H1 (cell line): ENCODE measurements around the gene DGKH. TPM values are rescaled to one million over a fixed set of nuclear protein-coding genes. Genes with fewer than 3 reads are reported as not detected.

ENCODE experiments used
- CTCF ChIA-PET: fragments of 300-600 bp; sonication (Branson Sonifier 250); formaldehyde crosslinking; loops from one replicate; lab custom pipeline; 2021; ENCODE audit not compliant: partially characterized antibody; lab: Charles Lee
- POLR2A ChIA-PET: fragments of 300-600 bp; sonication (Branson Sonifier 250); formaldehyde crosslinking; loops from one replicate; lab custom pipeline; 2021; ENCODE audit warnings: inconsistent platforms; ENCODE audit not compliant: partially characterized antibody; lab: Charles Lee
- DNase-seq, 2 experiments: peaks; one replicate each; pipeline versions ENCODE4 v3.0.0 to v3.0.0-alpha.2; 2010 to 2022; ENCODE audit warnings: low spot score in 2 of 2, low read depth in 1 of 2, mixed read lengths in 1 of 2
- FAIRE-seq: peaks from 2 replicates; lab custom pipeline; 2011; peaks lifted over from hg19 to GRCh38; lab: Jason Lieb, UNC
- H2AFZ ChIP-seq: 2 replicates; pipeline ENCODE4 v1.8.1; 2012; ENCODE audit warnings: low read length, inconsistent platforms
- H2AK5ac ChIP-seq: 2 replicates; pipeline ENCODE4 v1.6.1; 2013; ENCODE audit warnings: low read depth, low read length
- H2BK120ac ChIP-seq: replicated peaks from 2 replicates; pipeline ENCODE3; 2013; ENCODE audit warnings: low read depth, low read length, inconsistent platforms
- H2BK12ac ChIP-seq: 2 replicates; pipeline ENCODE4 v1.6.1; 2013; ENCODE audit warnings: low read depth, low read length
- H2BK15ac ChIP-seq: 2 replicates; pipeline ENCODE4 v1.6.1; 2013; ENCODE audit warnings: low read length
- H2BK20ac ChIP-seq: 2 replicates; pipeline ENCODE4 v1.6.1; 2013; ENCODE audit warnings: low read length
- H2BK5ac ChIP-seq: 2 replicates; pipeline ENCODE4 v1.6.1; 2013; ENCODE audit warnings: low read depth, low read length
- H3K14ac ChIP-seq: 2 replicates; pipeline ENCODE4 v1.6.1; 2013; ENCODE audit warnings: inconsistent platforms; ENCODE audit not compliant: insufficient read length
- H3K18ac ChIP-seq: 2 replicates; pipeline ENCODE4 v1.6.1; 2013; ENCODE audit warnings: low read length; ENCODE audit errors: extremely low read depth
- H3K23ac ChIP-seq: 2 replicates; pipeline ENCODE4 v1.6.1; 2013; ENCODE audit warnings: inconsistent platforms; ENCODE audit not compliant: insufficient read length
- H3K23me2 ChIP-seq: 2 replicates; pipeline ENCODE4 v1.6.1; 2013; ENCODE audit warnings: low read depth, low read length
- H3K27ac ChIP-seq: 2 replicates; pipeline ENCODE4 v1.6.1; 2011; ENCODE audit warnings: low read depth, low read length, inconsistent platforms
- H3K27me3 ChIP-seq, 4 experiments: replicated peaks in 1 of 4; 1 replicate in 1 of 4; 2 replicates in 3 of 4; pipeline versions ENCODE4 v1.6.1 to v1.8.1; 2011 to 2013; ENCODE audit warnings: low read length in 3 of 4, mild to moderate bottlenecking in 3 of 4, inconsistent platforms in 2 of 4, mixed read lengths in 2 of 4, moderate library complexity in 1 of 4; ENCODE audit not compliant: control insufficient read depth in 3 of 4, insufficient read depth in 3 of 4; ENCODE audit errors: extremely low read depth in 1 of 4
- H3K36me3 ChIP-seq, 4 experiments: 2 replicates each; pipeline versions ENCODE4 v1.6.1 to v1.8.1; 2011 to 2013; ENCODE audit warnings: mild to moderate bottlenecking in 4 of 4, low read length in 3 of 4, moderate library complexity in 2 of 4, control low read depth in 1 of 4, inconsistent platforms in 1 of 4; ENCODE audit not compliant: insufficient read depth in 4 of 4, control insufficient read depth in 2 of 4
- H3K4ac ChIP-seq: replicated peaks from 2 replicates; pipeline ENCODE3; 2013; ENCODE audit warnings: low read length, low read depth, mixed read lengths, inconsistent platforms; ENCODE audit not compliant: insufficient read length
- H3K4me1 ChIP-seq, 4 experiments: replicated peaks in 1 of 4; 1 replicate in 1 of 4; 2 replicates in 3 of 4; pipeline versions ENCODE4 v1.6.1 to v1.8.1; 2011 to 2013; ENCODE audit warnings: low read length in 3 of 4, inconsistent platforms in 2 of 4, mixed read lengths in 1 of 4; ENCODE audit not compliant: insufficient read depth in 4 of 4, control insufficient read depth in 3 of 4
- H3K4me2 ChIP-seq, 2 experiments: 2 replicates each; pipeline versions ENCODE4 v1.6.1 to v1.8.1; 2011 to 2013; ENCODE audit warnings: low read depth in 2 of 2, low read length in 2 of 2, control low read depth in 1 of 2, inconsistent platforms in 1 of 2, mild to moderate bottlenecking in 1 of 2; ENCODE audit not compliant: insufficient read depth in 1 of 2
- H3K4me3 ChIP-seq, 4 experiments: fragments of 200-600, 300-600 bp in 1 of 4; sonication (generic), shearing (Covaris generic), sonication (Bioruptor Twin) in 1 of 4; 2 replicates each; pipeline versions ENCODE4 v1.5.1 to v1.8.1; 2011 to 2016; ENCODE audit warnings: low read length in 4 of 4, low read depth in 3 of 4, control low read depth in 2 of 4, inconsistent platforms in 2 of 4, mild to moderate bottlenecking in 2 of 4, mixed read lengths in 1 of 4, moderate library complexity in 1 of 4; ENCODE audit not compliant: insufficient read depth in 2 of 4; ENCODE audit errors: extremely low read depth in 1 of 4
- H3K56ac ChIP-seq: replicated peaks from 2 replicates; pipeline ENCODE3; 2013; ENCODE audit warnings: low read depth, mild to moderate bottlenecking, mixed read lengths, low read length, inconsistent platforms; ENCODE audit not compliant: insufficient read length
- H3K79me1 ChIP-seq: 2 replicates; pipeline ENCODE4 v1.6.1; 2013; ENCODE audit warnings: low read depth, low read length, control low read depth
- H3K79me2 ChIP-seq, 2 experiments: 2 replicates each; pipeline versions ENCODE4 v1.6.1 to v1.8.1; 2012 to 2013; ENCODE audit warnings: low read length in 2 of 2, mild to moderate bottlenecking in 2 of 2, inconsistent platforms in 1 of 2; ENCODE audit not compliant: insufficient read depth in 2 of 2, control insufficient read depth in 1 of 2
- H3K9ac ChIP-seq, 4 experiments: replicated peaks in 1 of 4; 1 replicate in 1 of 4; 2 replicates in 3 of 4; pipeline versions ENCODE4 v1.6.1 to v1.8.1; 2011 to 2013; ENCODE audit warnings: low read depth in 3 of 4, low read length in 3 of 4, control low read depth in 2 of 4, mild to moderate bottlenecking in 2 of 4, moderate library complexity in 2 of 4, inconsistent platforms in 1 of 4; ENCODE audit errors: extremely low read depth in 1 of 4
- H3K9me3 ChIP-seq, 2 experiments: 2 replicates each; pipeline versions ENCODE4 v1.6.1 to v1.8.1; 2012 to 2013; ENCODE audit warnings: mild to moderate bottlenecking in 2 of 2, moderate library complexity in 2 of 2, control low read depth in 1 of 2, inconsistent platforms in 1 of 2, low read depth in 1 of 2, low read length in 1 of 2, mixed read lengths in 1 of 2; ENCODE audit not compliant: insufficient read depth in 2 of 2
- H4K20me1 ChIP-seq, 2 experiments: replicated peaks in 1 of 2; 2 replicates each; pipeline versions ENCODE3 to v1.8.1; 2011 to 2013; ENCODE audit warnings: inconsistent platforms in 2 of 2, low read length in 2 of 2, mild to moderate bottlenecking in 1 of 2; ENCODE audit not compliant: insufficient read depth in 2 of 2, control insufficient read depth in 1 of 2
- H4K5ac ChIP-seq: 2 replicates; pipeline ENCODE4 v1.6.1; 2013; ENCODE audit warnings: low read length, low read depth, mixed read lengths, inconsistent platforms; ENCODE audit not compliant: insufficient read length
- H4K8ac ChIP-seq: 2 replicates; pipeline ENCODE4 v1.8.0; 2013; ENCODE audit warnings: mild to moderate bottlenecking, moderate library complexity, low read length, inconsistent platforms; ENCODE audit not compliant: insufficient read depth; ENCODE audit errors: extremely low read depth
- H4K91ac ChIP-seq: replicated peaks from 2 replicates; pipeline ENCODE3; 2013; ENCODE audit warnings: low read length, mixed read lengths, inconsistent platforms; ENCODE audit not compliant: insufficient read length
- EGR1 ChIP-seq: IDR thresholded peaks from 2 replicates; pipeline ENCODE4 v1.6.1; 2011; ENCODE audit warnings: low read depth, low read length, borderline replicate concordance
- FOSL1 ChIP-seq: IDR thresholded peaks from 2 replicates; pipeline ENCODE4 v1.6.1; 2011; ENCODE audit warnings: mild to moderate bottlenecking, low read depth, low read length, moderate library complexity; ENCODE audit not compliant: insufficient read depth
- NRF1 ChIP-seq: IDR thresholded peaks from 2 replicates; pipeline ENCODE4 v1.6.1; 2011; ENCODE audit warnings: mild to moderate bottlenecking, low read depth, low read length, improper control_type of control experiment
- PHF8 ChIP-seq: fragments of 200-600 bp; sonication (generic); conservative IDR thresholded peaks from 2 replicates; pipeline ENCODE4 v1.7.1; 2012; ENCODE audit warnings: low read depth, mild to moderate bottlenecking, inconsistent platforms, low read length, moderate library complexity
- POLR2AphosphoS5 ChIP-seq: IDR thresholded peaks from 2 replicates; pipeline ENCODE4 v1.6.1; 2011; ENCODE audit warnings: low read depth, low read length
- RAD21 ChIP-seq, 2 experiments: IDR thresholded peaks in 1 of 2; conservative IDR thresholded peaks in 1 of 2; 2 replicates each; pipeline ENCODE4 v1.6.1; 2011; ENCODE audit warnings: low read depth in 2 of 2, low read length in 2 of 2, improper control_type of control experiment in 1 of 2, inconsistent platforms in 1 of 2, mild to moderate bottlenecking in 1 of 2, moderate library complexity in 1 of 2
- RXRA ChIP-seq: IDR thresholded peaks from 2 replicates; pipeline ENCODE4 v1.6.1; 2011; ENCODE audit warnings: low read depth, mild to moderate bottlenecking, low read length, moderate library complexity; ENCODE audit not compliant: insufficient read depth
- SIX5 ChIP-seq: IDR thresholded peaks from 2 replicates; pipeline ENCODE4 v1.6.1; 2011; ENCODE audit warnings: mild to moderate bottlenecking, low read depth, low read length
- SP1 ChIP-seq: IDR thresholded peaks from 2 replicates; pipeline ENCODE4 v1.6.1; 2011; ENCODE audit warnings: low read depth, low read length
- TAF1 ChIP-seq: IDR thresholded peaks from 2 replicates; pipeline ENCODE4 v1.6.1; 2011; ENCODE audit warnings: mild to moderate bottlenecking, low read depth, low read length
- WGBS, 2 experiments: shearing (Covaris generic) in 1 of 2; methylation state at CpG; one replicate each; pipeline versions ENCODE4 v1.1.6 to v1.1.7; 2013 to 2015; ENCODE audit warnings: low lambda C conversion rate in 2 of 2, mixed read lengths in 2 of 2, inconsistent platforms in 1 of 2, low coverage in 1 of 2, missing lambda C conversion rate in 1 of 2; ENCODE audit not compliant: insufficient replicate concordance in 2 of 2, insufficient coverage in 1 of 2, insufficient read length in 1 of 2; ENCODE audit errors: extremely low coverage in 1 of 2, missing lambda C conversion rate in 1 of 2; 5-methylcytosine and 5-hydroxymethylcytosine counted together
- polyA plus RNA-seq, 7 experiments: library from polyadenylated mRNA; depleted of rRNA in 3 of 7; stranded (reverse) in 5 of 7; unstranded in 2 of 7; fragments of >200 nt in 5 of 7; fragments of 200-250 nt in 2 of 7; gene quantifications; 1 replicate in 5 of 7; 2 replicates in 1 of 7; 4 replicates in 1 of 7; pipeline versions ENCODE4 v1.2.1 to v1.2.3, GENCODE V29; 2011 to 2013; ENCODE audit warnings: missing spikeins in 2 of 7, mixed read lengths in 2 of 7
- total RNA-seq: library from RNA; stranded (reverse); fragmentation: NEBNext Ultra II Directional; extraction: Animal tissue kit (Norgen Biotek cat#: 25700); gene quantifications from 2 replicates; pipeline ENCODE4 v1.2.1, GENCODE V29; 2021

DGKH gene
- total and polyA plus RNA-seq, 2 of the 8 experiments (the other 6 are each of a cell fraction or from before 2014, with no cell fraction given) = 2.1 to 7.9 TPM

DNA sequence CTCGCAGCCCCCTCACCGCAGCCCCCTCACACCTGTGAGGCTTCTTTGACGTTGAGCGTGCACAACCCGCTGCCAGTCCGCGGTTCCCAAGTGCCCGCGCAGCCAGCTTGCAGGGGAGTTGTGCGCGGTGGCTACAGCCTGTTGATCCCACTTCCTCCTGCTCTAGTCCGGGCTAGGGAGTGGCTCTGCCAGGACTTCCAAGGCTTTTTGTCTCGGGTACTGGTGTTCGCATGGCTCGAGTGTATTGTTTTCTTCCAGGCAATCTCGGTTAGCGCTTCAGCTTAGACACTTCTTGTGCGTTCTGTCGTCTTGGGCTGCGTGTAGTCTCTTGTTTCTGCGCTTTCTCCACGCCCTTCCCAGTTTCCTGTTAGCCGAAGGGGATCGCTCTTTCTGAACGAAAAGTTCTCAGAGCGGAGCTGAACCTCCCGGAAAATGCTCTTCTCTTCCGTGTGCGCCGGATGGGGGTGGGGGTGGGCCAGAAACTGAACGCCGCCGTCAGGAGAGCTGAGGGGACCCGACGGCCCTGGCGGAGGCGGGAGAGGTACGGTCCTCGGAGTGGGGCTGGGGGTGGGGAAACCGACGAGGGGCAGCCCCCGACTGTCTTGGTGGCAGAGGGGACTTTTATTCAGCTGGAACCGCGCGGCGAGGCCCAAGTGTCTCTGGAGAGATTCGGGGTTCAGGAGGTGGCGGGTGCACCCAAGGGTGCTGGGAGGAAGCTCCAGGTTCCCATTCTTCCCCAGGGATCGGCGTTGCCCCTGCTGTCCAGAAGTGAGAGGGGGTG, 697 bp upstream of the DGKH start:
- Histone ChIP-seq H3K27ac (no peak overlapping the region), H3K36me3 (no peaks in the 10 kb centered on the region), H4K5ac (no peak overlapping the region), H4K91ac (peak overlapping the region; percentile 27), H3K56ac (no peak overlapping the region), H4K8ac (peak overlapping the region; percentile 51; the same call in 1 of the 2 replicates), H3K23ac (no peak overlapping the region), H2BK120ac (no peak overlapping the region), H2AFZ (peak overlapping the region; percentile 79; the same call in 1 of the 2 replicates), H2BK5ac (no peak overlapping the region; the same call in 1 of the 2 replicates), H2BK15ac (no peak overlapping the region), H3K23me2 (peaks cover 15% of the 10 kb centered on the region), H3K79me2 (peaks cover 0 to 8% of the 10 kb centered on the region in 2 experiments; a peak in 1 of 4 replicates), H3K27me3 (peaks cover 0 to 26% (median 10%) of the 10 kb centered on the region in 4 experiments; a peak in 5 of 7 replicates), H3K9ac (peak overlapping the region in 2 of 4 experiments; percentile 52 to 89; a peak in 4 of 7 replicates), H3K4me1 (peaks cover 0 to 4% (median 4%) of the 10 kb centered on the region in 4 experiments; a peak in 3 of 7 replicates), H2AK5ac (no peak overlapping the region), H3K4me2 (peak overlapping the region; percentile 95 to 98), H3K4ac (peak overlapping the region; percentile 14), H4K20me1 (peaks cover 4 to 6% of the 10 kb centered on the region in 2 experiments), H3K79me1 (0 out of 2 replicates have a peak, but pooled peaks cover 3% of the 10 kb centered on the region), H3K18ac (peak overlapping the region; percentile 83; the same call in 1 of the 2 replicates), H3K4me3 (peak overlapping the region; percentile 45 to 99 (median 64)), H2BK12ac (0 out of 2 replicates have a peak overlapping the region, but pooled peaks have one; percentile 30), H2BK20ac (no peak overlapping the region), H3K14ac (no peak overlapping the region), H3K9me3 (no peaks in the 10 kb centered on the region)
- POLR2A ChIA-PET = interaction anchor here (0.5 to 2.3 kb wide), 9 partner anchors 8 to 1239 kb away, joined by 3 to 8 read pairs (median 4); no protein-coding TSS in a partner anchor
- WGBS, 2 experiments = 2% methylated on average over 42 of the region's 50 CpGs; no CpG with 5 or more reads in 1 of the 2 experiments
- DNase-seq = peak in 1 of 2 experiments; percentile 71
- CTCF ChIA-PET = interaction anchor here (0.6 to 1.4 kb wide), 8 partner anchors 9 to 553 kb away, joined by 3 to 5 read pairs (median 4); no protein-coding TSS in a partner anchor
- no peak for FAIRE-seq
- 0 out of 2 replicates have a peak, but pooled peaks have one; percentile 16 for TF ChIP-seq TAF1
- TF ChIP-seq PHF8 = no peak
- TF ChIP-seq NRF1 = no peak
- TF ChIP-seq SP1 = no peak
- no peak for TF ChIP-seq RXRA
- 0 out of 4 replicates have a peak, but pooled peaks of 1 of the 2 experiments have one; percentile 0 for TF ChIP-seq RAD21 (IDR thresholded peaks at IDR 0.05 in 1 of 2, conservative IDR thresholded peaks at IDR 0.05 in 1 of 2; ENCODE audit: low read depth in 2 of 2, low read length in 2 of 2)
- TF ChIP-seq SIX5 = no peak
- no peak for TF ChIP-seq EGR1
- peak; percentile 41; the same call in 1 of the 2 replicates for TF ChIP-seq POLR2AphosphoS5
- no peak for TF ChIP-seq FOSL1
